ENCODE results near the gene TFPI. TPM values are rescaled to one million over a fixed set of nuclear protein-coding genes. Genes with fewer than 3 reads are reported as not detected.
A peak's percentile ranks its signal among the peaks of the same experiment; 100 is the strongest.

The TFPI gene
- total RNA-seq, 1 experiment from 2014 or later = 8.4 TPM

DNA sequence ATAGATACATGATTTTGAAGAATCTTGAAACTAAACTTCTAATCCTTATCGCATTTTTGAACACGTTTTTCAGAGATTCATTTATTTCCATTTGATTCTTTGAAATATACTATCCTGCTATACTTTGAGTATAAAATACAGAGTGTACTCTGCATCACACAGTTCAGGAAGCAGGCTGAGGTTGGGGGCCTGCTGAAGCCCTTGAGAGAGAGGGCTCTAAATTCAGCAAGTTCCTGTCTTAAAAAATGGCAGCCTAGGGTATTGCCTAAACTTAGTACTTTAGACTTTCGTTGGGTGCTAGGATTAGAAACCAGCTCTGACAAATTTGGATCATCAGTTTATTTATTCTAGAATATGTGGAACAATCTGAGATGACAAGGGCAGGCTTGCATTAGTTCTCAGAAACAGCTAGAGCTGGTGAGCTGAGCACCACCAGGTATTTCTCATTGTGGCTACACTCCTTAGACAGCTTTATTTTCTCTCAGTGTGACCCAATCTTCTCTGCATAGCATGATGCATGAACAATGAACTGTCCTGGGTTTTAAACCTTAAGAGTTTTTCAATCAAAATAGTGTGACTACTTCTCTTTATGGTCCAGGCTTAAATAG lies 49.1 kb downstream of the TFPI start (continued):
- TF ChIP-seq ZNF317 (CRISPR knock-in tag; IDR thresholded peaks at IDR 0.05; ENCODE audit: borderline replicate concordance, low read depth) = no peak

DNA sequence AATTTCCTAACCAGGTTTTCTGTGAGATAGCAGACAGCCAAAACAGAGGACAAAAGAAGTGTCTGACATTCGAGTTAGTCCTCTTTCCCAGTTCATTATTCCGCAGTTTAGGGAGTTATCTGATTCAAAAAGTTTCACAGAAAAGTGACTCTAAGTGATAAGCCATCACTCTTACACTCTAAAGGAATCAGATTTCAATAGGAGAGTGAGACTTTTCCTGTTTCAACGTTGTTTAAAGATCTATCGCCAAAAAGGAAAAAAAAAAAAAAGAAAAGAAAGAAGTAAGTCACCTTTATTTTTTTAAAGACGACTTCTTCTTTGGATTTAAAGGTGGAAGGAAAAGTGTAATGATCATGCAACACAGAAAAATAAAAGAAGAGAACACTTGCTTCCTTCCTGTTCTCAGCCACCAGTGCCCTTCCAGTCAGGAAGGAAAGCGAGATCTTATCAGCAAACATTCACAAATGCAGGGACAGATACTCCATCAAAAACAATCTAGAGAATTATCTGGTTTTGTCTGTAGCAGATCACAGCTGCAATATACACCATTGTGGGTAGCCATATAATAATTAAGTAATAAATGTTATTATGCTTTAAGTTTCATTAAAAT lies 49.8 kb downstream of the TFPI start:
- Mint-ChIP-seq H3K27ac (peak overlapping the region; percentile 9; the same call in 1 of the 2 replicates), H3K4me1 (peaks cover 24% of the 10 kb centered on the region), H3K27me3 (ENCODE audit: low read depth) (peaks cover 3% of the 10 kb centered on the region; the same call in 1 of the 2 replicates), H3K9me3 (peaks cover 15% of the 10 kb centered on the region), H3K36me3 (peaks cover 16% of the 10 kb centered on the region; the same call in 1 of the 2 replicates), H3K4me3 (no peak overlapping the region)
- POLR2A ChIA-PET = no interaction called here
- TF ChIP-seq, protein P1, sequence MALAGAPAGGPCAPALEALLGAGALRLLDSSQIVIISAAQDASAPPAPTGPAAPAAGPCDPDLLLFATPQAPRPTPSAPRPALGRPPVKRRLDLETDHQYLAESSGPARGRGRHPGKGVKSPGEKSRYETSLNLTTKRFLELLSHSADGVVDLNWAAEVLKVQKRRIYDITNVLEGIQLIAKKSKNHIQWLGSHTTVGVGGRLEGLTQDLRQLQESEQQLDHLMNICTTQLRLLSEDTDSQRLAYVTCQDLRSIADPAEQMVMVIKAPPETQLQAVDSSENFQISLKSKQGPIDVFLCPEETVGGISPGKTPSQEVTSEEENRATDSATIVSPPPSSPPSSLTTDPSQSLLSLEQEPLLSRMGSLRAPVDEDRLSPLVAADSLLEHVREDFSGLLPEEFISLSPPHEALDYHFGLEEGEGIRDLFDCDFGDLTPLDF (CRISPR knock-in tag; IDR thresholded peaks at IDR 0.05) = no peak
- TF ChIP-seq, protein P2, sequence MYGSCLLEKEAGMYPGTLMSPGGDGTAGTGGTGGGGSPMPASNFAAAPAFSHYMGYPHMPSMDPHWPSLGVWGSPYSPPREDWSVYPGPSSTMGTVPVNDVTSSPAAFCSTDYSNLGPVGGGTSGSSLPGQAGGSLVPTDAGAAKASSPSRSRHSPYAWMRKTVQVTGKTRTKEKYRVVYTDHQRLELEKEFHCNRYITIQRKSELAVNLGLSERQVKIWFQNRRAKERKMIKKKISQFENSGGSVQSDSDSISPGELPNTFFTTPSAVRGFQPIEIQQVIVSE (CRISPR knock-in tag; IDR thresholded peaks at IDR 0.05; ENCODE audit: borderline replicate concordance) = no peak
- TF ChIP-seq OVOL2 (CRISPR knock-in tag; IDR thresholded peaks at IDR 0.05; ENCODE audit: borderline replicate concordance) = no peak
- TF ChIP-seq, protein P3, sequence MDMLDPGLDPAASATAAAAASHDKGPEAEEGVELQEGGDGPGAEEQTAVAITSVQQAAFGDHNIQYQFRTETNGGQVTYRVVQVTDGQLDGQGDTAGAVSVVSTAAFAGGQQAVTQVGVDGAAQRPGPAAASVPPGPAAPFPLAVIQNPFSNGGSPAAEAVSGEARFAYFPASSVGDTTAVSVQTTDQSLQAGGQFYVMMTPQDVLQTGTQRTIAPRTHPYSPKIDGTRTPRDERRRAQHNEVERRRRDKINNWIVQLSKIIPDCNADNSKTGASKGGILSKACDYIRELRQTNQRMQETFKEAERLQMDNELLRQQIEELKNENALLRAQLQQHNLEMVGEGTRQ (CRISPR knock-in tag; IDR thresholded peaks at IDR 0.05) = no peak
- TF ChIP-seq, protein P4, sequence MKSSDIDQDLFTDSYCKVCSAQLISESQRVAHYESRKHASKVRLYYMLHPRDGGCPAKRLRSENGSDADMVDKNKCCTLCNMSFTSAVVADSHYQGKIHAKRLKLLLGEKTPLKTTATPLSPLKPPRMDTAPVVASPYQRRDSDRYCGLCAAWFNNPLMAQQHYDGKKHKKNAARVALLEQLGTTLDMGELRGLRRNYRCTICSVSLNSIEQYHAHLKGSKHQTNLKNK (CRISPR knock-in tag; IDR thresholded peaks at IDR 0.05) = no peak
- no peak for TF ChIP-seq CREB1 (CRISPR knock-in tag; IDR thresholded peaks at IDR 0.05)
- TF ChIP-seq SMAD3 (CRISPR knock-in tag; IDR thresholded peaks at IDR 0.05; ENCODE audit: borderline replicate concordance) = no peak
- TF ChIP-seq ZNF121 (CRISPR knock-in tag; IDR thresholded peaks at IDR 0.05) = no peak
- no peak for TF ChIP-seq ZNF416 (CRISPR knock-in tag; IDR thresholded peaks at IDR 0.05)
- TF ChIP-seq TP53 (CRISPR knock-in tag; IDR thresholded peaks at IDR 0.05) = no peak
- no peak for TF ChIP-seq NR1H2 (CRISPR knock-in tag; IDR thresholded peaks at IDR 0.05)
- TF ChIP-seq TCF7 (CRISPR knock-in tag; IDR thresholded peaks at IDR 0.05; ENCODE audit: low read depth) = no peak
- no peak for TF ChIP-seq JUN (CRISPR knock-in tag; IDR thresholded peaks at IDR 0.05)
- no peak for TF ChIP-seq GRHL2 (CRISPR knock-in tag; IDR thresholded peaks at IDR 0.05; ENCODE audit: insufficient replicate concordance, severe bottlenecking)
- no peak for TF ChIP-seq ELF4 (CRISPR knock-in tag; IDR thresholded peaks at IDR 0.05; ENCODE audit: low read depth)
- no peak for TF ChIP-seq TEAD4 (CRISPR knock-in tag; IDR thresholded peaks at IDR 0.05)
- TF ChIP-seq SP1 (CRISPR knock-in tag; conservative IDR thresholded peaks at IDR 0.05) = no peak
- TF ChIP-seq, protein P5, sequence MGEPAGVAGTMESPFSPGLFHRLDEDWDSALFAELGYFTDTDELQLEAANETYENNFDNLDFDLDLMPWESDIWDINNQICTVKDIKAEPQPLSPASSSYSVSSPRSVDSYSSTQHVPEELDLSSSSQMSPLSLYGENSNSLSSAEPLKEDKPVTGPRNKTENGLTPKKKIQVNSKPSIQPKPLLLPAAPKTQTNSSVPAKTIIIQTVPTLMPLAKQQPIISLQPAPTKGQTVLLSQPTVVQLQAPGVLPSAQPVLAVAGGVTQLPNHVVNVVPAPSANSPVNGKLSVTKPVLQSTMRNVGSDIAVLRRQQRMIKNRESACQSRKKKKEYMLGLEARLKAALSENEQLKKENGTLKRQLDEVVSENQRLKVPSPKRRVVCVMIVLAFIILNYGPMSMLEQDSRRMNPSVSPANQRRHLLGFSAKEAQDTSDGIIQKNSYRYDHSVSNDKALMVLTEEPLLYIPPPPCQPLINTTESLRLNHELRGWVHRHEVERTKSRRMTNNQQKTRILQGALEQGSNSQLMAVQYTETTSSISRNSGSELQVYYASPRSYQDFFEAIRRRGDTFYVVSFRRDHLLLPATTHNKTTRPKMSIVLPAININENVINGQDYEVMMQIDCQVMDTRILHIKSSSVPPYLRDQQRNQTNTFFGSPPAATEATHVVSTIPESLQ (CRISPR knock-in tag; IDR thresholded peaks at IDR 0.05) = no peak
- no peak for ATAC-seq
- CTCF ChIA-PET = no interaction called here
- no peak for DNase-seq (ENCODE audit: low spot score)
